ENCODE data around the gene GOT2.
A peak's percentile ranks its signal among the peaks of the same experiment; 100 is the strongest.
"Not testable (repeated sequence)": the region's sequence is repeated elsewhere in the genome, so short reads cannot be mapped to it uniquely, and the experiment has no call there.

Gene GOT2

DNA sequence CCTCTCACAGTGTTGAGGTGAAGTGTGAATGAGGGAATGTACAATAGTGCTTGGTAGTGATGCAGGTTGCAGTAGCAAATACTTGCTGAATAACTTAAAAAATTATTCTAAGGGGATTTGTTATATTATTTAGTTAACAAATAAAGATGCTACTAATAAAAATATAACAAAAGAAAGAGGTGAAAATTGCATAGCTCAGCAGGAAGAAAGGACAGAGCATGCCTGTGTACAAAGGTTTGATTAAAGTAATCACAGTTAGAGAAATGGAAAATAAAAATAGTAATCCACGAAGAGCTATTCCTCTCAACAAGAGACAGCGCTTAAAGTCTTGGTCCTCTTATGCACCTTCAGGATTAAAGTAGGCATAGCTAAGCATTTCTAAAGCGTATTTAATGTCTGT lies 11.0 kb downstream of the GOT2 start:
- DNase-seq (ENCODE audit: low spot score): no peak

GRCh38 chr16:58717994-58718393 lies 16.1 kb downstream of the GOT2 start:
- DNase-seq (ENCODE audit: low spot score): no peak

- no peak for DNase-seq (ENCODE audit: low spot score)
Measured at GRCh38 chr16:58716468-58716867, 17.6 kb downstream of the GOT2 start.

DNA sequence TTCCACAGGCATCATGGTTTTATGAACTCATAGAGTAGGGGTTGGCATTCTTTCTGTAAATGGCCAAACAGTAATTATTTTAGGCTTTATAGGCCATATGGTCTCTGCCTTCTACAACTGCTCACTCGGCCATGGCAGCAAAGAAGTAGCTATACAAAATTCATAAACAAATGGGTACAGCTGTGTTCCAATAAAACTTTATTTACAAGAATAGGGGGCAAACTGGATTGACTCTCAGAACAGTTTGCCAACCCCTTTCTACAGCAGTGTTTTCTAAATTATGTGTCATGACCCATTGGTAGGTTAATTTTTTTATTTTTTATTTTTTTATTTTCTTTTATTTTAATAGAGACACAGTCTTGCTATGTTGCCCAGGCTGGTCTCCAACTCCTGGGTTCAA lies 20.4 kb downstream of the GOT2 start:
- DNase-seq (ENCODE audit: low spot score): no peak

DNA sequence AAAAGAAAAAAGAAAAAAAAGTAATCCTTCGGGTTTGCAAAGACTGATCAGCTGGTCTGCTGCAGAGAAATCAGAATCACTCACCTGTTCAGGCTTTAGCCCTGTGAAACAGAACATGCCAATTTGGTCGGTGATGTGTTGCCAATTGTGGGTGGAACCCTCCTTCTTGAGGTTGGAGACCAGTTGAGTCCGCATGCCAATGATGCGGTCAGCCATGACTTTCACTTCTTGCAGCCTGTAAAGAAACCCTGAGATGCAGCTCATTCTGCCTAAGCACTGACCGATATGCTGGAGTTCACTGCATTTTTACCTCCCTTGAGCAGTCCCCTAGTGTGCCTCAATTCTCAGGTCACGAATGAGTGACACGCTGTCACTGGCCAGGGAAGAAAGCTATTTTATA lies 24.8 kb downstream of the GOT2 start:
- DNase-seq (ENCODE audit: low spot score): no peak

GRCh38 chr16:58699151-58699550 lies 35.0 kb downstream of the GOT2 start:
- no peak for DNase-seq (ENCODE audit: low spot score)

DNA sequence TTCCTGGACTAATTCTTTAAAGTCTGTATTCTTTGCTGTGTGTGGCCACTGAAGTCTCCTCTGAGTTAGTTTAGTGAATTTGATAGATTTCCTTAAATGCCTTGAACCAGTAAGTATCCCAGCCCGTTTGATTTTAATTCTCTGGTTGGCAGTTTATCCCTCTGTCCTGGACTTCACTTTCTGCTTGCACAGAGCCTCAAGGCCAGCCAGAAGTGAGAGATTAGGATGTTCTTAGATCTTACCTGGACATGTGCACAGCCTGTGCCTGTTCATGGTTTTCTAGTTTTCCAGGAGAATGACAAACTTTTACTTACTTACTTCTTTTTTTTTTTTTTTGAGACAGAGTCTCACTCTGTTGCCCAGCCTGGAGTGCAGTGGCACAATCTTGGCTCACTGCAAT lies 38.7 kb downstream of the GOT2 start:
- DNase-seq (ENCODE audit: low spot score): no peak

- DNase-seq (ENCODE audit: low spot score): no peak
Measured at GRCh38 chr16:58692450-58692849, 41.7 kb downstream of the GOT2 start.

GRCh38 chr16:58686985-58687706 lies 47.0 kb downstream of the GOT2 start:
- DNase-seq (ENCODE audit: low spot score): not testable (repeated sequence)

- DNase-seq (ENCODE audit: low spot score): no peak
Measured at GRCh38 chr16:58685084-58685449, 49.0 kb downstream of the GOT2 start.

DNA sequence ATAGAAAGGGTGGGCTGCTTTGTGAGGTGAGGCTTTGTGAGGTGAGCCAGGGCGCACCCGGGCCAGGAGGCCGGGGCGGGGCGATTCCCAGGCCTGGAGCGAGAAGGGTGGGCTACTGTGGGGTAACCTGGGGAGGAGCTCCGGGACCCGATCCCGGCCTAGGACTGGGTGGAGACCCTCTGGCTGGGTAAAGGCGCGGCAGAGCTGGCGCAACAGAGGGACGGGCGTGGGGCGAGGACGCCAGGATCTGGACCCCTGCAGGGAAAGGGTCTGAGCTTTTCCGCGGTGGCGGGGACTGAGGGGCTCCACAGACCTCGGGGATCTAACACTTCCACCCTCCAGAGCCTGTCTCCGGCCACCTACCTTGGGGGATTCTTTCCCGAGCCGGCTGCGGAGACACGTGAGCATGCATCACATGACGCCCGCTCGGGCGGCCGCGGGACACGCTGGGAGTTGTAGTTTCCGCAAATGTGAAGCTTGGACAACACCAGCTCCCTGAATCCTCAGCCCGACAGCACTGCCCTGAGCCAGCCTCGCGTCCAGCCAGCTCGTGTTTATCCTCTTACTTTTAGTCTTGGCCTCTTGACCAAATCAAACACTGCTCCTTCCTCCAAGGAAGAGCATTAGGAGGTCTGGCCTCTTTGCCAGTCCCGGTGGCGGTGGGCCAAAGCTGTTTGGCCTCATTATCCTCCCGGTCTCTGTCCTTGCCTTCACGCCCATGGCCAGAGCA lies 49.6 kb downstream of the GOT2 start, which contains the start of gene SLC38A7:
SLC38A7 (minus strand) TSS at position 417 of the 730 bp plus-strand sequence. CDS start 4,644 bp downstream, outside the sequence.
- DNase-seq (ENCODE audit: low spot score): peak; percentile 85

DNA sequence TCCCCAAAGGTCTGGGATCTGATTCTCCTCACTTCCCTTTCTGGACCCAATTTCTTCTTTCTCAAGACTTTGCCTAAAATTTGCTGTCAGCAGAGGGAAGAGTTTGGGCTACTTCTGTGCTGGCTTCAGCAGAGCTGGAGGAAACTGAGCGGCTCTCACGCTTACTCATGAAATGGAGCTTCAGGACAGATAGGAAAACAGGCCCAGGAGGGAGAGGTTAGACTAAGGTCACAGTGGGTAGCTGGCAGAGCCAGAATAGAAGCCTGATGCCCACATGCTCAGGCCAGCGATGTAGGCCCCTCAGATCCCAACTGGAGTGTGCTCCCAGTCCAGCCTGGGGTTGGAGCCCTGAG lies 50.1 kb downstream of the GOT2 start:
- DNase-seq (ENCODE audit: low spot score): no peak

GRCh38 chr16:58679763-58680162 lies 54.4 kb downstream of the GOT2 start:
- no peak for DNase-seq (ENCODE audit: low spot score)

DNA sequence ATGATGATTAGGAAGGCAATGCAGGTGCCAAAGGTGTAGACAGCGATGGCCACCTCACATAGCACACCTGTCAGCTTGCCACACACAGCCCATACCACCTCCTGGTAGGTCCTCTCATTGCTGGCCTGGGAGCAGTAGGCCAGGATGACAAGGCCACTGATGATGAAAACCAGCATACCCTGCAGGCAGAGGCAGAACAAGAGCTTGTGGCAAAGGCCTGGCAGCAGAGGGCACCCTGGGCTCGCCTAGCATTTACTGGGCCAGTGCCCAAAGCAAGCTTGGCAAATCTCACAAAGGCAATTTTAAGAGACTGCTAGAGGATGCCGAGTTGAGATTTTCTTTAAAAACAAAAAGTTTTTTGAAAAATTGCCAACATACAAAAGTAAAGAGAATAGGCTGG lies 55.4 kb downstream of the GOT2 start:
- no peak for DNase-seq (ENCODE audit: low spot score)

DNA sequence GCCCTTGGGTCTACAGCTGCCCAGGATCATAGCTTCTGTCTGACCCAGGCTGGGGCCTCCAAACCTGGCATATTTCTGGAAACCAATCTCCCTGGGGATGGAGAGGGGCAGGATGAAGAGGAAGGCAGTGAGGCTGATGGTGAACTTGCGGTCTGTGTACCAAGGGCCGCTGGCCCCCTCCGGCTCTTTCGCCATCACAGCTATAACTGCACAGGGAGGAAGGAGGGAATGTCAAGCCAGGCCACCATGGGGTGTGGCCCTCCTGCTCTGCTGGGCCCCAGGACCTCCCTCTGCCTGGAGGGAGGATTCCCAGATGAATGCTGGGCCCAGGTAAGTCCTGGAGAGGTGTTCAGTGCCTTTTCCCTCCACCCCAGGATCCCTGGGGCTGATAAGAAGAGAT lies 55.8 kb downstream of the GOT2 start:
- no peak for DNase-seq (ENCODE audit: low spot score)

GRCh38 chr16:58670946-58671583 lies 63.1 kb downstream of the GOT2 start:
- DNase-seq (ENCODE audit: low spot score): no peak

DNA sequence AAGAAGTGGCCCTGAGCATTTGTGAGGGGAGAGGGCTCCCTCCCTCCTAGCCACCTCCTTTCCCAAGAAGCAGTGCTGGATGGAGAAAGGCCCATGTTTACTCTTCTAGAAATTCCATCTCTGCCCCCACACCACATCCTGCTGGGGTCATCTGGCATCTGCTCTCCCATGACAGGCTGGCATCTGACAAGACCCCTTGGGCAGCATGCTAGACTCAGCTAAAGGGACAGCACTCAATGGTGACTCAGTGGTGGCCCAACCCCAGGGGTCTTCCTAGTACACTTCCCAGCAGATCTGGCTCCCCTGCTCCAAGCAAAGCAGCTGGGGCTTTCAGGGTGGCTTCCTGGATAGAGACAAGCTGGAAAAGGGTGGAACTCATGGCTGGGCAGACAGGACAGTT lies 63.9 kb downstream of the GOT2 start:
- no peak for DNase-seq (ENCODE audit: low spot score)

GRCh38 chr16:58665200-58665599 lies 68.9 kb downstream of the GOT2 start:
- DNase-seq (ENCODE audit: low spot score): no peak

DNA sequence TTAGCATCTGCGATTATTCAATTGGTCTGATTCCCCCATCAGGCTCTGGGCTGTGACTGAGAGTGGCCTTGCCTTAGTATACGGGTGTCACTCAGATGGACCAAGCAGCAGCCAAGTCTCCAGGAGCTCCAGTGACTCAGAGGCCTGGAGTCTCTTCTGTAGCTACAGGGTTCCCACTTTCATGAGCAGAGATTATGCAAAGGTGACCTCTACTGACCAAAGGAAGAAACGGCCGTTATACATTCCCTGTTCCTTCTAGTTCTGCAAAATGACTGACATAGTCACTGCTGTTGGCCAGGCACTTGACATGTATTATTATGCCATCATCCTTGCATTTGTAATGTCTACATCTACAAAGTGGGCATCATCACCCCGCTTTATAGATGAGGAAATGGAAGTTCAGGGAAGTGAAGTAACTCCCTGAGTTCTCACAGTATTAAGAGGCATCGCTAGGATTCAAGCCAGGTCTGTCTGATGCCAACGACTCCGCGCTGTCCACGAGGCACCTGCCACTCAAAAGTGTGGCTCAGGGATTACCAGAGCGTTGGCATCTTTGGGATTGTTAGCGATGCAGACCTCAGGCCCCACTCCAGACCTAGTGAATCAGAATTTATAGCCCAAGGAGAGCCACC lies 72.8 kb downstream of the GOT2 start:
- peak; percentile 82 for DNase-seq (ENCODE audit: low spot score)

- not testable (repeated sequence) for DNase-seq (ENCODE audit: low spot score)
Measured at GRCh38 chr16:58659911-58660310, 74.2 kb downstream of the GOT2 start.

DNA sequence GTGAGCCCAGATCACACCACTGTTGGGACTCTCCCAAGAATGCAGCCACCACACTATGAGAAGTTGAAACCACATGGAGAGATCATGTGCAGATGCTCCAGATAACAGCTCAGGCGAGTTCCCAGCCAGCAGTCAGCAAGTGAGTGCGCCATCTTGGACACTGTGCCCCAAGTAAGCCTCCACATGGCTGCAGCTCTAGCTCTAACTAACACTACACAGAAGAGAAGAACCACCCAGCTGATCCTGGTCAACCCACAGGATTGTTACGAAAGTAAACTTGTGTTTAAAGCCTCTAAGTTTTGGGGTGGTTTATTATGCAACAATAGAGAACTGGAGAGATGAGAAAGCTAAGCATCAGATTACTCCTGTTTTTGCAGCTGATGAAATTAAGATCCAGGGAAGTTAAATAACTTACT lies 75.3 kb downstream of the GOT2 start:
- no peak for DNase-seq (ENCODE audit: low spot score)
